Esophagus (tissue), 2 donors: Measurements from ENCODE around the gene THADA. TPM values are rescaled to one million over a fixed set of nuclear protein-coding genes. Genes with fewer than 3 reads are reported as not detected.

ENCODE experiments used
- H3K27ac ChIP-seq, 2 donors: one replicate each; pipeline ENCODE4 v1.5.1; 2013; ENCODE audit warnings: low read depth in 2 of 2, mild to moderate bottlenecking in 2 of 2, inconsistent platforms in 1 of 2, low read length in 1 of 2, moderate library complexity in 1 of 2
- H3K27me3 ChIP-seq, 2 donors: one replicate each; pipeline ENCODE4 v1.6.1; 2013; ENCODE audit warnings: low read length in 2 of 2, control low read depth in 1 of 2, mild to moderate bottlenecking in 1 of 2; ENCODE audit not compliant: insufficient read depth in 2 of 2, control insufficient read depth in 1 of 2
- H3K36me3 ChIP-seq, 2 donors: one replicate each; pipeline ENCODE4 v1.6.1; 2013; ENCODE audit warnings: low read length in 1 of 2; ENCODE audit not compliant: control insufficient read depth in 2 of 2, insufficient read depth in 2 of 2
- H3K4me1 ChIP-seq, 2 donors: one replicate each; pipeline ENCODE4 v1.6.1; 2013; ENCODE audit warnings: low read length in 1 of 2; ENCODE audit not compliant: control insufficient read depth in 2 of 2, insufficient read depth in 2 of 2
- H3K4me3 ChIP-seq, 2 donors: one replicate each; pipeline ENCODE4 v1.5.1; 2013; ENCODE audit warnings: low read length in 2 of 2, mild to moderate bottlenecking in 2 of 2, low read depth in 1 of 2, moderate library complexity in 1 of 2
- H3K9me3 ChIP-seq, 2 donors: one replicate each; pipeline ENCODE4 v1.6.1; 2013; ENCODE audit warnings: mild to moderate bottlenecking in 2 of 2, low read depth in 1 of 2, low read length in 1 of 2, moderate library complexity in 1 of 2; ENCODE audit not compliant: control insufficient read depth in 2 of 2, insufficient read depth in 1 of 2
- WGBS, 2 donors: extraction: QIAGEN DNeasy Blood & Tissue Kit; methylation state at CpG; one replicate each; pipeline ENCODE4 v1.1.7; 2013; 5-methylcytosine and 5-hydroxymethylcytosine counted together
- polyA plus RNA-seq, 2 donors: library from polyadenylated mRNA; stranded (reverse); fragments of 200-250 nt; gene quantifications; one replicate each; pipeline ENCODE4 v1.2.3, GENCODE V29; 2013
- donor health status: healthy with polysubstance abuse.
- donor health status: Bipolar disorder and iron deficiency.

THADA gene
- polyA plus RNA-seq, 2 donors = 8.3 to 13.2 TPM

- WGBS, 2 donors = 59 to 63% methylated on average over 5 of the region's 5 CpGs
- Histone ChIP-seq H3K27ac (no peak overlapping the region), H3K36me3 (no peaks in the 10 kb centered on the region), H3K9me3 (no peaks in the 10 kb centered on the region), H3K27me3 (no peaks in the 10 kb centered on the region), H3K4me3 (no peak overlapping the region), H3K4me1 (no peaks in the 10 kb centered on the region)
These were observed 79.9 kb downstream of the THADA start for GRCh38 chr2:43515807-43516497.

GRCh38 chr2:43515248-43515647 lies 80.6 kb downstream of the THADA start:
- WGBS, 2 donors = 95 to 97% methylated on average over 3 of the region's 3 CpGs
- Histone ChIP-seq H3K4me1 (no peaks in the 10 kb centered on the region), H3K4me3 (no peak overlapping the region), H3K27me3 (no peaks in the 10 kb centered on the region), H3K9me3 (no peaks in the 10 kb centered on the region), H3K27ac (no peak overlapping the region), H3K36me3 (no peaks in the 10 kb centered on the region)

- no peaks in the 10 kb centered on the region for H3K9me3 ChIP-seq
- H3K4me1 ChIP-seq = no peaks in the 10 kb centered on the region
- no peak overlapping the region for H3K27ac ChIP-seq
- no peaks in the 10 kb centered on the region for H3K27me3 ChIP-seq
- WGBS, 2 donors = 85 to 89% methylated on average over 3 of the region's 3 CpGs
- no peaks in the 10 kb centered on the region for H3K36me3 ChIP-seq
- no peak overlapping the region for H3K4me3 ChIP-seq
These were observed 82.0 kb downstream of the THADA start for GRCh38 chr2:43513796-43514195.

GRCh38 chr2:43513216-43513615 lies 82.6 kb downstream of the THADA start:
- Histone ChIP-seq H3K27me3 (no peaks in the 10 kb centered on the region), H3K4me3 (no peak overlapping the region), H3K36me3 (no peaks in the 10 kb centered on the region), H3K9me3 (no peaks in the 10 kb centered on the region), H3K4me1 (no peaks in the 10 kb centered on the region), H3K27ac (no peak overlapping the region)

DNA sequence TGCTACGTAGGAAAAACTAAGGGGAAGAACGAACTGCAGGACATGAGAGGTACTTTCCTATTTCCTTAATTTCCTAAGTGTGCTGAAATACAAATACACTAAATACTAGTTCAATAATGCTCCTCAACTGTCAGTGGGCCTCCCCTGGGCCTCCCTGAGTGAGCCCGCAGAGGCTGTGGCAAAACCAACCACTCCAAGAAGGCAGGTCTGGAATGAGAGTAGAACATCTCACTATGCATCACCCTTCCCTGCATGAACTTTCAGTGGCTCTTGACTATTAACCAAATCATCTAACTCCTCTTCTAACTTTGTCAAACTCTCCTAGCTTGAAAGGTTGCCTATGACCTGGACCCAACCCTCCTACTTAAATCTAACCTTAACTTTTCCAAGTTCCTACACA lies 84.6 kb downstream of the THADA start:
- H3K4me3 ChIP-seq = no peak overlapping the region
- no peak overlapping the region for H3K27ac ChIP-seq
- no peaks in the 10 kb centered on the region for H3K4me1 ChIP-seq
- 97 to 99% methylated on average over 3 of the region's 3 CpGs for WGBS, 2 donors
- no peaks in the 10 kb centered on the region for H3K9me3 ChIP-seq
- no peaks in the 10 kb centered on the region for H3K27me3 ChIP-seq
- H3K36me3 ChIP-seq = no peaks in the 10 kb centered on the region

DNA sequence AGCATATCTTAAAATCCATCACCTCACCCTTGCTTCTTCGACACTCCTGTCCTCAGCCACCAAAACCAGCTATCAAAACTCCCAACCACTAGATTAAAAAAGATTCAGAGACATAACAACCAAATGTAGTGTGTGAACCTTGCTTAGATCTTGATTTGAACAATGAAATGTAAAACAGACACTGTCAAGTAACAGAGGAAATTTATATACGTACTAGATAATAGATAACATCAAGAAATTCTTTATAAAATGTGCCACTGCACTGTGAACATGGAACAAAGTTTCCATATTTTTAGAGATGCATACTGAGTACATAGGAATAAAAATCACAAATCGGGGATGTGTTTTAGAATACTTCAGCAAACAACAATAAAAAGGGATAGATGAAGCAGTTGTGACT lies 86.0 kb downstream of the THADA start:
- H3K4me1 ChIP-seq = no peaks in the 10 kb centered on the region
- no peak overlapping the region for H3K4me3 ChIP-seq
- no peaks in the 10 kb centered on the region for H3K27me3 ChIP-seq
- H3K36me3 ChIP-seq = no peaks in the 10 kb centered on the region
- no peak overlapping the region for H3K27ac ChIP-seq
- 91 to 94% methylated on average over 3 of the region's 3 CpGs for WGBS, 2 donors
- no peaks in the 10 kb centered on the region for H3K9me3 ChIP-seq

GRCh38 chr2:43508209-43508608 lies 87.6 kb downstream of the THADA start:
- H3K27me3 ChIP-seq = no peaks in the 10 kb centered on the region
- H3K27ac ChIP-seq = no peak overlapping the region
- peaks cover 0 to 3% of the 10 kb centered on the region in 2 donors for H3K36me3 ChIP-seq
- 71 to 88% methylated on average over 3 of the region's 3 CpGs for WGBS, 2 donors
- H3K4me3 ChIP-seq = no peak overlapping the region
- no peaks in the 10 kb centered on the region for H3K9me3 ChIP-seq
- no peaks in the 10 kb centered on the region for H3K4me1 ChIP-seq

DNA sequence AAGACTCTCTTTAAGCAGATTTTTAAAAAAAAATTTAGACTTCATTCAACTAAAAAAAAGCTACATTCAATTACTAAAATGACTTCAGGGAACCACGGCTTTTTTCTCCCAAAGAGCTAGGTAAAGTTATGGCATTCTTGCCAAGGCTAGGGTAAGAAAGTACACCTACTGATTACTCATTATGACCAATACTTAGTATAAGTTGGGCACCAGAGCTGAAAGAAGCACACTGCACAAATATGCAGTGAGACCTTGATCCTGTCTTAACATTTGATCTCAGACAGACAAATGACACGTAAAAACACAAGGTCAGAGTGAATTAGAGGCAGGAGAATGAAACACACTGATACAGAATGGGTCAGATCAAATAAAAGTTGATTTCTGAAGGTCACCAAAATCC lies 88.7 kb downstream of the THADA start:
- Histone ChIP-seq H3K4me1 (no peaks in the 10 kb centered on the region), H3K27ac (no peak overlapping the region), H3K4me3 (no peak overlapping the region), H3K27me3 (no peaks in the 10 kb centered on the region), H3K9me3 (no peaks in the 10 kb centered on the region), H3K36me3 (peaks cover 0 to 3% of the 10 kb centered on the region in 2 donors)
- WGBS, 2 donors = 74 to 78% methylated on average over 2 of the region's 2 CpGs

- H3K27me3 ChIP-seq = no peaks in the 10 kb centered on the region
- H3K9me3 ChIP-seq = no peaks in the 10 kb centered on the region
- no peaks in the 10 kb centered on the region for H3K4me1 ChIP-seq
- H3K27ac ChIP-seq = no peak overlapping the region
- H3K4me3 ChIP-seq = no peak overlapping the region
- 53 to 71% methylated on average over 1 of the region's 1 CpG for WGBS, 2 donors
- no peaks in the 10 kb centered on the region for H3K36me3 ChIP-seq
These were observed 100.1 kb downstream of the THADA start for GRCh38 chr2:43495727-43496126.

DNA sequence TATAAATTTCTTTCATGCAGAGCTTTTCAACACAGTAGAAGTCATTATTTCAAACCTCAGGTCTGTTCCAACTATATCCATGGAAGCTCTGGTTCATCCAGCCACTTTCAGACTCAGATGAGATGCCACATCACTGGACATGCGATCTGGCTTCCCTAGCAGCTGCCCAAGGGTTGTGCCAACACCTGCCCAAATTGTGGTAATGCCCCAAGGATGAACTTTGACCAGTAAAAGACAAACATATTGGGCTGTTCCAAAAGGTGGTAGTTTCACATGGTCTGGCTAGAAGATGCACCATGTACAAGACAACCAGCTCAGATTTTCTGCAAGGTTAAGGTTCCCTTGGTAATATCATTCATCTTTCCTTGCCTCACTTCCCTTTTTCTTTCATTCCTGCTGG lies 101.9 kb downstream of the THADA start:
- Histone ChIP-seq H3K4me1 (no peaks in the 10 kb centered on the region), H3K4me3 (no peak overlapping the region), H3K27me3 (no peaks in the 10 kb centered on the region), H3K9me3 (no peaks in the 10 kb centered on the region), H3K36me3 (no peaks in the 10 kb centered on the region), H3K27ac (no peak overlapping the region)
- 99 to 100% methylated on average over 1 of the region's 1 CpG for WGBS, 2 donors
